Loucy (cell line): ENCODE measurements around the gene MXD4.

Experiments used
- EZH2phosphoT487 ChIP-seq: fragments of 200-600 bp; IDR thresholded peaks from 2 replicates; pipeline ENCODE4 v1.6.1; 2018; ENCODE audit warnings: antibody characterized with exemption, mild to moderate bottlenecking, moderate library complexity, borderline replicate concordance
- TF ChIP-seq, protein P1 (sequence below): fragments of 200-600 bp; sonication (generic); conservative IDR thresholded peaks from 2 replicates; pipeline ENCODE4 v1.5.1; 2014; ENCODE audit warnings: mild to moderate bottlenecking, antibody characterized with exemption, low read length

DNA sequence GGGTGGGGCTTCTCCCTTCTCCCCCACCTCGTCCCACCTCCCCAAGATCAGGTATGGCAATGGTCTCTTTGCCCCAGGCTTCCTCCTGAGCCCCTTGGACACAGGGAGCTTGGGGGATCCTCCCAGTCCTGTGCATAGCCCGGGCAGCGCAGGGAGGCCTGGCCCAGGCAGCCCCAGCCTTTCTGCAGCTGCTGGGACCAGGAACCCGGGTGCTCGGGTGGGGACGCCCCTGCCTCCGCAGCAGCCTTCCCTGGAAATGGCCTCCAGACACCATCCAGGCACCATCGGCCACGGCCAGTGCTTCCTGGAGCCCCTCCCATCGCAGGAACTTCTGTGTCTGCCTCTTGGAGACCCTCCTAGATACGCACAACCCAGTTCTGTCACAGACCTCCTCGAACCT, 5.9 kb upstream of the MXD4 start:
- TF ChIP-seq, protein P1, sequence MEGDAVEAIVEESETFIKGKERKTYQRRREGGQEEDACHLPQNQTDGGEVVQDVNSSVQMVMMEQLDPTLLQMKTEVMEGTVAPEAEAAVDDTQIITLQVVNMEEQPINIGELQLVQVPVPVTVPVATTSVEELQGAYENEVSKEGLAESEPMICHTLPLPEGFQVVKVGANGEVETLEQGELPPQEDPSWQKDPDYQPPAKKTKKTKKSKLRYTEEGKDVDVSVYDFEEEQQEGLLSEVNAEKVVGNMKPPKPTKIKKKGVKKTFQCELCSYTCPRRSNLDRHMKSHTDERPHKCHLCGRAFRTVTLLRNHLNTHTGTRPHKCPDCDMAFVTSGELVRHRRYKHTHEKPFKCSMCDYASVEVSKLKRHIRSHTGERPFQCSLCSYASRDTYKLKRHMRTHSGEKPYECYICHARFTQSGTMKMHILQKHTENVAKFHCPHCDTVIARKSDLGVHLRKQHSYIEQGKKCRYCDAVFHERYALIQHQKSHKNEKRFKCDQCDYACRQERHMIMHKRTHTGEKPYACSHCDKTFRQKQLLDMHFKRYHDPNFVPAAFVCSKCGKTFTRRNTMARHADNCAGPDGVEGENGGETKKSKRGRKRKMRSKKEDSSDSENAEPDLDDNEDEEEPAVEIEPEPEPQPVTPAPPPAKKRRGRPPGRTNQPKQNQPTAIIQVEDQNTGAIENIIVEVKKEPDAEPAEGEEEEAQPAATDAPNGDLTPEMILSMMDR: no peak
- no peak for TF ChIP-seq EZH2phosphoT487
